HEK293 (cell line): ENCODE results near the gene TBCCD1.

Source experiments
- CTCF ChIA-PET: fragments of 350-600 bp; formaldehyde crosslinking; extraction: SDS; loops from one replicate; lab custom pipeline; 2021; ENCODE audit warnings: antibody characterized with exemption; lab: Yijun Ruan, JAX
- POLR2A ChIA-PET: fragments of 300-600 bp; formaldehyde crosslinking; extraction: SDS; loops from one replicate; lab custom pipeline; 2020; ENCODE audit warnings: antibody characterized with exemption, inconsistent platforms; lab: Yijun Ruan, JAX
- H3K27ac ChIP-seq: fragments of 200-500 bp; sonication (Bioruptor generic); 2 replicates; pipeline ENCODE4 v1.5.1; 2014; ENCODE audit warnings: low read depth, low read length, control low read depth, inconsistent platforms; ENCODE audit errors: extremely low read depth
- H3K36me3 ChIP-seq, 2 experiments: fragments of 200-500 bp in 1 of 2; sonication (Bioruptor generic) in 1 of 2; 1 replicate in 1 of 2; 2 replicates in 1 of 2; pipeline ENCODE4 v1.5.1; 2014 to 2017; ENCODE audit warnings: inconsistent platforms in 2 of 2, low read length in 2 of 2; ENCODE audit not compliant: control insufficient read depth in 2 of 2, insufficient read depth in 1 of 2
- H3K4me1 ChIP-seq: fragments of 200-500 bp; sonication (Bioruptor generic); 2 replicates; pipeline ENCODE4 v1.5.1; 2014; ENCODE audit warnings: mild to moderate bottlenecking, low read length, inconsistent platforms; ENCODE audit not compliant: control insufficient read depth, insufficient read depth
- H3K4me3 ChIP-seq: 2 replicates; pipeline ENCODE4 v1.5.1; 2011; ENCODE audit warnings: low read depth, mild to moderate bottlenecking, control low read depth, low read length, moderate library complexity
- H3K9me3 ChIP-seq: fragments of 200-500 bp; sonication (Bioruptor generic); 2 replicates; pipeline ENCODE4 v1.5.1; 2014; ENCODE audit warnings: low read depth, low read length, inconsistent platforms; ENCODE audit not compliant: control insufficient read depth, insufficient read depth
- HOXA7 ChIP-seq: sonication (generic); formaldehyde crosslinking; IDR thresholded peaks from 2 replicates; pipeline ENCODE4 v1.8.1; 2022; ENCODE audit warnings: missing genetic modification reagents, borderline replicate concordance
- HOXC10 ChIP-seq: sonication (generic); formaldehyde crosslinking; IDR thresholded peaks from 2 replicates; pipeline ENCODE4 v1.8.1; 2023; ENCODE audit warnings: mild to moderate bottlenecking, missing genetic modification reagents
- SCRT1 ChIP-seq: fragments of 450-650 bp; formaldehyde crosslinking; IDR thresholded peaks from 2 replicates; pipeline ENCODE4 v1.5.1; 2016; ENCODE audit warnings: missing biosample characterization, missing genetic modification characterization, borderline replicate concordance
- ZBTB1 ChIP-seq: fragments of 450-650 bp; formaldehyde crosslinking; IDR thresholded peaks from 2 replicates; pipeline ENCODE4 v1.5.1; 2016; ENCODE audit warnings: missing biosample characterization, missing genetic modification characterization
- ZNF362 ChIP-seq: fragments of 450-650 bp; formaldehyde crosslinking; IDR thresholded peaks from 2 replicates; pipeline ENCODE4 v1.5.1; 2016; ENCODE audit warnings: missing biosample characterization, missing genetic modification characterization
- ZNF398 ChIP-seq: fragments of 450-650 bp; formaldehyde crosslinking; IDR thresholded peaks from 2 replicates; pipeline ENCODE4 v1.5.1; 2017; ENCODE audit warnings: missing biosample characterization, missing genetic modification characterization
- ZNF473 ChIP-seq: fragments of 450-650 bp; formaldehyde crosslinking; IDR thresholded peaks from 2 replicates; pipeline ENCODE4 v1.5.1; 2017; ENCODE audit warnings: missing biosample characterization, missing genetic modification characterization
- ZNF677 ChIP-seq: fragments of 450-650 bp; IDR thresholded peaks from 2 replicates; pipeline ENCODE4 v1.5.0; 2018; ENCODE audit warnings: missing biosample characterization, mild to moderate bottlenecking, missing genetic modification characterization, moderate library complexity
- ZNF701 ChIP-seq: fragments of 450-650 bp; formaldehyde crosslinking; IDR thresholded peaks from 2 replicates; pipeline ENCODE4 v1.5.1; 2016; ENCODE audit warnings: missing biosample characterization, missing genetic modification characterization
- TF ChIP-seq, protein P1 (sequence below): fragments of 450-650 bp; formaldehyde crosslinking; IDR thresholded peaks from 2 replicates; pipeline ENCODE4 v1.5.1; 2016; ENCODE audit warnings: missing biosample characterization, missing genetic modification characterization
- TF ChIP-seq, protein P2 (sequence below): fragments of 450-650 bp; formaldehyde crosslinking; IDR thresholded peaks from 2 replicates; pipeline ENCODE4 v1.5.1; 2016; ENCODE audit warnings: missing biosample characterization, missing genetic modification characterization

Gene TBCCD1

GRCh38 chr3:186605561-186606545, 38.7 kb upstream of the TBCCD1 start:
- H3K4me3 ChIP-seq, result no peak overlapping the region
- H3K4me1 ChIP-seq, result no peaks in the 10 kb centered on the region
- POLR2A ChIA-PET, result no interaction called here
- H3K9me3 ChIP-seq, result no peaks in the 10 kb centered on the region
- H3K27ac ChIP-seq, result no peak overlapping the region
- TF ChIP-seq ZNF677 (tag by site-specific recombination) (0 out of 2 replicates have a peak, but pooled peaks have one; percentile 48), HOXA7 (CRISPR knock-in tag) (no peak)
- CTCF ChIA-PET, result interaction anchor here (2.6 kb wide), 1 partner anchor 9 kb away, joined by 14 read pairs; no protein-coding TSS in a partner anchor
- no peaks in the 10 kb centered on the region for H3K36me3 ChIP-seq

- ChIA-PET POLR2A (no interaction called here), CTCF (interaction anchor here (2.6 kb wide), 1 partner anchor 10 kb away, joined by 14 read pairs; no protein-coding TSS in a partner anchor)
- Histone ChIP-seq H3K27ac (no peak overlapping the region), H3K4me3 (no peak overlapping the region), H3K4me1 (no peaks in the 10 kb centered on the region), H3K9me3 (no peaks in the 10 kb centered on the region), H3K36me3 (no peaks in the 10 kb centered on the region)
- TF ChIP-seq HOXC10 (CRISPR knock-in tag), result no peak
- no peak for TF ChIP-seq ZBTB1 (tag by site-specific recombination)
- TF ChIP-seq ZNF398 (tag by site-specific recombination), result no peak
- TF ChIP-seq, protein P1, sequence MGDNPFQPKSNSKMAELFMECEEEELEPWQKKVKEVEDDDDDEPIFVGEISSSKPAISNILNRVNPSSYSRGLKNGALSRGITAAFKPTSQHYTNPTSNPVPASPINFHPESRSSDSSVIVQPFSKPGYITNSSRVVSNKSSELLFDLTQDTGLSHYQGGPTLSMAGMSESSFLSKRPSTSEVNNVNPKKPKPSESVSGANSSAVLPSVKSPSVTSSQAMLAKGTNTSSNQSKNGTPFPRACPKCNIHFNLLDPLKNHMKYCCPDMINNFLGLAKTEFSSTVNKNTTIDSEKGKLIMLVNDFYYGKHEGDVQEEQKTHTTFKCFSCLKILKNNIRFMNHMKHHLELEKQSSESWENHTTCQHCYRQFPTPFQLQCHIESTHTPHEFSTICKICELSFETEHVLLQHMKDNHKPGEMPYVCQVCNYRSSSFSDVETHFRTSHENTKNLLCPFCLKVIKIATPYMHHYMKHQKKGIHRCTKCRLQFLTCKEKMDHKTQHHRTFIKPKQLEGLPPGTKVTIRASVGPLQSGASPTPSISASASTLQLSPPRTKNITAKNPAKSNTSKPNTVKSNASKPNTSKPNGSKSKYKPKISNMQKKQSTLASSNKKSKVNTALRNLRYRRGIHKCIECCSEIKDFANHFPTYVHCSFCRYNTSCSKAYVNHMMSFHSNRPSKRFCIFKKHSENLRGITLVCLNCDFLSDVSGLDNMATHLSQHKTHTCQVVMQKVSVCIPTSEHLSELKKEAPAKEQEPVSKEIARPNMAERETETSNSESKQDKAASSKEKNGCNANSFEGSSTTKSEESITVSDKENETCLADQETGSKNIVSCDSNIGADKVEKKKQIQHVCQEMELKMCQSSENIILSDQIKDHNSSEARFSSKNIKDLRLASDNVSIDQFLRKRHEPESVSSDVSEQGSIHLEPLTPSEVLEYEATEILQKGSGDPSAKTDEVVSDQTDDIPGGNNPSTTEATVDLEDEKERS, result no peak
These were observed 37.9 kb upstream of the TBCCD1 start for GRCh38 chr3:186605078-186605477.

GRCh38 chr3:186603159-186603558, 36.0 kb upstream of the TBCCD1 start:
- Histone ChIP-seq H3K4me1 (no peaks in the 10 kb centered on the region), H3K36me3 (no peaks in the 10 kb centered on the region), H3K27ac (no peak overlapping the region), H3K9me3 (no peaks in the 10 kb centered on the region), H3K4me3 (no peak overlapping the region)
- CTCF ChIA-PET, result interaction anchor here (0.7 to 2.6 kb wide), 2 partner anchors 12 to 220 kb away, joined by 3 to 14 read pairs; no protein-coding TSS in a partner anchor
- POLR2A ChIA-PET, result no interaction called here
- TF ChIP-seq ZNF701 (no peak), SCRT1 (no peak), ZNF362 (tag by site-specific recombination) (no peak), ZNF473 (tag by site-specific recombination) (no peak)
- TF ChIP-seq, protein P2, sequence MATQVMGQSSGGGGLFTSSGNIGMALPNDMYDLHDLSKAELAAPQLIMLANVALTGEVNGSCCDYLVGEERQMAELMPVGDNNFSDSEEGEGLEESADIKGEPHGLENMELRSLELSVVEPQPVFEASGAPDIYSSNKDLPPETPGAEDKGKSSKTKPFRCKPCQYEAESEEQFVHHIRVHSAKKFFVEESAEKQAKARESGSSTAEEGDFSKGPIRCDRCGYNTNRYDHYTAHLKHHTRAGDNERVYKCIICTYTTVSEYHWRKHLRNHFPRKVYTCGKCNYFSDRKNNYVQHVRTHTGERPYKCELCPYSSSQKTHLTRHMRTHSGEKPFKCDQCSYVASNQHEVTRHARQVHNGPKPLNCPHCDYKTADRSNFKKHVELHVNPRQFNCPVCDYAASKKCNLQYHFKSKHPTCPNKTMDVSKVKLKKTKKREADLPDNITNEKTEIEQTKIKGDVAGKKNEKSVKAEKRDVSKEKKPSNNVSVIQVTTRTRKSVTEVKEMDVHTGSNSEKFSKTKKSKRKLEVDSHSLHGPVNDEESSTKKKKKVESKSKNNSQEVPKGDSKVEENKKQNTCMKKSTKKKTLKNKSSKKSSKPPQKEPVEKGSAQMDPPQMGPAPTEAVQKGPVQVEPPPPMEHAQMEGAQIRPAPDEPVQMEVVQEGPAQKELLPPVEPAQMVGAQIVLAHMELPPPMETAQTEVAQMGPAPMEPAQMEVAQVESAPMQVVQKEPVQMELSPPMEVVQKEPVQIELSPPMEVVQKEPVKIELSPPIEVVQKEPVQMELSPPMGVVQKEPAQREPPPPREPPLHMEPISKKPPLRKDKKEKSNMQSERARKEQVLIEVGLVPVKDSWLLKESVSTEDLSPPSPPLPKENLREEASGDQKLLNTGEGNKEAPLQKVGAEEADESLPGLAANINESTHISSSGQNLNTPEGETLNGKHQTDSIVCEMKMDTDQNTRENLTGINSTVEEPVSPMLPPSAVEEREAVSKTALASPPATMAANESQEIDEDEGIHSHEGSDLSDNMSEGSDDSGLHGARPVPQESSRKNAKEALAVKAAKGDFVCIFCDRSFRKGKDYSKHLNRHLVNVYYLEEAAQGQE, result no peak
- TF ChIP-seq, all 188 proteins: peak for 0
